SW480 (cell line): Measurements from ENCODE around the gene VTI1A.
"Not testable (repeated sequence)": the region's sequence is repeated elsewhere in the genome, so short reads cannot be mapped to it uniquely, and the experiment has no call there.

Experiments
- DNase-seq: peaks from one replicate; pipeline ENCODE4 v3.0.0-alpha.2; 2016; ENCODE audit warnings: low spot score

The VTI1A gene

DNA sequence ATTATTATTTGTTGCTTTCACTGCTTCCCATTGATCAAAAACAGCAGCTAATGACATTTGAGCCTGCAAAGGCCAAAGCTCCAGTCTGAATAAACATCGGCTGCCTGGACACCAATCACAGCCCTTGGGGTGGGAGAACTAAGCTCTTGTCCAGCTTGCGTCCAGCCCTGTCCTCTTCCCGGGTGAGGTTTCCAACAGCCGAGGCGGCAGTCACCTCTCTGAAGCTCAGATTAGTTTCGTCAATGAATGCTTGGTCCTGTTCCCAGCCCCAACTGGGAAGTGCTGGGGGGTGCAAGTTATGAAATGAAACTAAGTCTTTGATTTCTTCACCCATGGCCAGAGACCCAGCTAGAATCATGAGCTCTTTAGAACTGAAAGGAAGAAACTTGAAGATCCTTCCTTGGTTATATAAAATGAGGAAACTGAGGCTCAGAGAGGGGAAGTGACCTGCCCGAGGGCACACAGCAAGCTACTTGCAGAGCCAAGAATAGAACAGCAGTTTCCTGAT, 389.0 kb downstream of the VTI1A start:
- no peak for DNase-seq

DNA sequence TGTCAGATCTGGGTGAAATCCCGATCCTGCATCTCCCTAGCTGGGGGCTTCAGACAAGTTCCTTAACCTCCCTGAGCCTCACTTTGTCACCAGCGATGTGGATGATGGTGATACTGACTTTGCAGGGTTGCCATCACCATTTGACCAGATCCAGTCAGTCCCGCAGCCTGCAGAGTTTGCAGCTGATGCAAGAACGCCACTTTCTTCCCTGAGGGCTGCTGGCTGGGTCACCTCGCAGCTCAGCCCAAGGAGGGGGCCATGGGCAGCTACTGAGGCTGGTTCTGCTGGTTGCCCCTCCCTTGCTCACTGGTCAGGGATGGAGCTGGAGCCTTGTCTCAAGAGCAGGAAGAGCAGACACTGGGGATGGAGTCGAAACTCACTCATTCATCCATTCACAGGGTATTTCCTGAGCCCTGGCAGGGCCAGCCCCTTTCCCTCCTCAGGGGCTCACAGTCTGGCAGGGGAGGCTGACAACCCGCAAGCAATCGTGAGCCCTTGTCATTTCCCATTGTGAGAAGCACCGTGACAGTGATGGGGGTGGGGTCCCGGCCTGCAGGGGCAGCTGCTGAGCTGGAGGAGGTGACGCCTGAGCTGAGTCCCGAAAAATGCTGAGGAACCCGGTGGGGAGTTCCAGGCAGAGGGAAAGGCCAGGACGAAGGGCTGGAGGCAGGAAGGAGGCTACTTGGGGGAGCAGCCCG, 391.9 kb downstream of the VTI1A start:
- no peak for DNase-seq

DNA sequence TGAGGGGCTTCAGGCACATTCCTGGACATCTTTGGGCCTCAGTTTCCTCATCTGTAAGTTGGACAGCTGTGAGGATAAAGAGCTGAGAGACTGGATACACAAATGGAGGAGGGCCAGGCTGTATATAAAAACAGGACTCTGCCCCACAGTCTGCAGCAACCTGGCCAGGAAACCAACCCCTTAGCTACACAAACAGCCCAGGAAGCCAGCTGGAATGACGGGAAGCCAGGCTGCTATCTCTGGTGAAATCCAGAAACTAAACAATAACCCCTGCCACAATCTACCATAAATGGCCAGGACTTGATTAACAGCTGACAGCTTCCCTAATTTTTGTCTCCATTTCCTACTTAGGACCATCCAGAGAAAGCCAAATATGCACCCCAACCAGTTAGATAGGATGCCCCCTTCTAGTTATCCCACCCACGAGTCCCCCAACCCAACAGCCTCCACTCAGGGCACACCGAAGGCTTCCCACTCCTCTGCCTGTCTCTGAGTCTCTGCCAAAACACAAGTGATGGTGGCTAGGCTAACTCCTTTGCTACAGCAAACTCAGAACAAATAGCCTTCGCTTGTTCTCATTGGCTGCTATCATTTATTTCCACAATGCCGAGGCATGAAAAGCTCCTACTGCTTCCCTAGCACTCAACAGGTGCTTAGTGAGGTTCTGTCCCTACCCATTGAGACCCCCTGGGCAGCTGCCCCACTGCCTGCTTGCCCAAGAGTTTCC, 393.1 kb downstream of the VTI1A start:
- DNase-seq, result no peak

DNA sequence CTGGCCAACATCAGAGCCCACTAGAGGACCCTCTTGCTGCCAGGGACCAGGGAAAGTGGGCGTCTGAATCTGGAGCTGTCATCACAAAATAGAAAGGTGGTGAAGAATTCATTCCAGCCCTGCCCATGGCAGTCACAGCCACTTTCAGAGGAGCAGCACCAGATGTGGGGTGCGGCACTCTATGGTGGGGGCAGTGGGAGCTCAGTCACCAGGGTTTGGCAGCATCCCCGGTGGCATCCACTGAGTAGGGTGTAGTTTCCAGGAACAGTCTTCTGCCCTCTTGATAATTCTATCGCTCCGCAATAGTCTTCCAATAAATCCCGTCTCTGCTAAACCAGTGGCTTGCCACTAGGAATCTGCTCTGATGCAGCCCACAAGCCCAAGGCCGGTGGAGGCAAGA, 394.5 kb downstream of the VTI1A start:
- DNase-seq, result no peak

DNA sequence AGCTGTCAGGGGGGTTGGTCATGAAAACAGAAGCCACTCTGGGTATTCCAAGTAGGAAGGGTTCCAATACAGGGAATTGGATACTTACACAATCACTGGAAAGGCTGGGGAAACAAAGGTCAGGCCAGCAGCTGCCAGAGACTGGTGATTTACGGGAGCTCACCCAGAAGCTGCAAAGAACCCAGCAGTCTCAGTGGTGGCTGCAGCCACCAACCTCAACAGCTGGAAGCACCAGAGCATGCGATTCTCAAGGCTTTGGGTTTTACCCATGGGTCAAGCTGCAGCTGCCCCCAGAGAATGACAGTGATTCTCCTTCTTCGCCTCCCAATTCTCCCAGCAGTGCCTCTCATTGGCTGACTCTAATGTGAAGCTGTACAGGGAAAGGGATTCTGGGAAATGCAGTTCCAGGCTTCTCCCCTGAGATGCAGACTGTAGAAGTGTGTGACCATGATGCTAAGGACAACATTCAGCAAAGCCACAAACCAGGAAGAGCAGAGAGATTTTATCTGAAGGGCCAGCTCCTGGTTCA, 395.9 kb downstream of the VTI1A start:
- DNase-seq, result no peak

DNA sequence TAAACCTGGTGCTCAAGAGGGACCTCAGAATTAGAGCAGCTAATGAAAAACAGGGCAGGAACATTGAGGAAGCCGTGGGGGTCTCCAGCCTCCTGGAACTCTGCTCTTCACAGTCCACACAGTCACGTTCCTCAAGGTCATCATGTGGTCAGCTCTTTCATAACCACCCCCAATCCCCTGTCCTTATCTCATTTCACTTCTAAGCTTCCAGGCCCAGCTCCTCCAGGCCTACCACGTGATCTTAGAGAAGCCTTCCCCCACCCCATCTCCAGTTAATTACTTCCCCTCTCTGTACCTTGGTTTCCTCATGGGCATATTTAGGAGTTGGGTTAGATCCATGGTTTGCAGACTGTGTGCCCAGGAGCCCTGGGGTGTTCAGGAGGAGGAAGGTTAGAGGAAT, 396.6 kb downstream of the VTI1A start:
- no peak for DNase-seq

DNA sequence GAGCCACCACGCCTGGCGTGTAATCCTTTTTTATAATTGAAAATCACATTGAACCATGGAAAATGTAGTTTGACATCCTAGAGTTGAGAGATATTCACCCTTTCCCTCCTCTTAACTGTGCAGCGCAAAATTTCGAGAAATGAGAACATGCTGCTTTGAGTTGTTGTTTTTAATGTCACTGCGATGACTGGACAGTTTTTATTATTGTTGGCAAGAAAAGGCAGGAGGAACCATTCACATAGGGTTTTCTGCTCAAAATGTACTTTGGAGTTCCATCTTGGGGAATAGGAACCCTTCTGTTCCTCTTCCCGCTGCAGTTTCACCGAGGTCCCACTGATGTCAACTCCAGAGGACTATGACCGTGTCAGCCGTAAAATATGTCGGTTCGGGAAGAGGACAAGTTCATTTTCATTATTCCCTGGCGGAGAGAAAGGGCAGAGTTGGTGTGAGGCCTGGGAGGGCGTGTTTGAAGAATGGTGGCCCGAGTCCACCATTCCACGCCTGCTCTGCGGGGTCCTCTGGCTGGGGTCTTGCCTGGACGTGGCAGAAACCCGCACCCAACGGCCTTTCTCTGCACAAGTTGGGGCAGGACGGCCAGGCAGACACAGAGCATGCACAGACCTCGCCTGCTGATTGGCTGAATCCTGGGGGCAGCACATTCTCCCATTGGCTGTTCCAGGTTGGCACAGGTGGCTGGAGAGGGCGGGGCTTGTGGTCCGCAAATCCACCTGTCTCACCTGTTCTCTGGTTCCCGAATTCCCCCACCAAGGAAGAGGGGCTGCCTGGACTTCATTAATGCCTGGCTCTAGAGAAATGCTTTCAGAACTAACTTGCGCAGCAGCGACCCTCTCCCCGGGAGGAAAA, 397.9 kb downstream of the VTI1A start:
- DNase-seq, result no peak

DNA sequence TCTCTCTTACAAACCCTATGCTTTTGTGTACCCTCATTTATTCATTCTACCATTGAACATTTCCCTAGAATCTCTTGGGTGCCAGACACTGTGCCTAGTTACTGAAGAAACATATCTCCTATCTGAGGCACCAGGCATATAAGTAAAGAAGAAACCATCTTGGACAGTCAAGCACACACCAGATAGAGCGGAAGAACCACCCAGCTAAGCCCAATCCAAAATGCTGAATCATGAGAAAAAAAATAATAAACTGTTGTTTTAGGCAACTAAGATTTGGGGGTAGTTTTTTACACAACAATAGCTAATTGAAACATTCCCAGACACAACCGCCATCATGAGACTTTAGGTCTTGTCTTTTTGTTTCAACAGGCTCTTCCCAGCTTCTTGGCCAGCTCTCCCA, 400.8 kb downstream of the VTI1A start:
- DNase-seq, result no peak

DNA sequence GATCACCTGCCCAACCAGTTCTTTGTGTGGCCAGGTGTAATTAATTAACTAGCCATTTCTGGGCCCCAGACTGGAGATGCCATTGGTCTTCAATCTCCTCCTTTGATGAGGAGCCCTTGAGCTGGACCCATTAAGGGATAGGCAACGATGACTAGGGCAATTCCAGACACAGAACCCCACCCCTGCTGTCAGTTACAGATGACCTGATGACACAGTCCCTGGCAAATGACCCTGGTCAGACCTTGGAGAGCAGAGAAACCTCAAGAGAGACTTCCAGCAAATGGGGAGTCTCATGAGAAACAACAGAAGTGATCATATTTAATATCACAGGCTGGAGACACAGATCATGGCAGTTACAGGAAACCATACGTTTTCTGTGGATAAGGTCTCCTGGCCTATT, 401.2 kb downstream of the VTI1A start:
- DNase-seq, result no peak

DNA sequence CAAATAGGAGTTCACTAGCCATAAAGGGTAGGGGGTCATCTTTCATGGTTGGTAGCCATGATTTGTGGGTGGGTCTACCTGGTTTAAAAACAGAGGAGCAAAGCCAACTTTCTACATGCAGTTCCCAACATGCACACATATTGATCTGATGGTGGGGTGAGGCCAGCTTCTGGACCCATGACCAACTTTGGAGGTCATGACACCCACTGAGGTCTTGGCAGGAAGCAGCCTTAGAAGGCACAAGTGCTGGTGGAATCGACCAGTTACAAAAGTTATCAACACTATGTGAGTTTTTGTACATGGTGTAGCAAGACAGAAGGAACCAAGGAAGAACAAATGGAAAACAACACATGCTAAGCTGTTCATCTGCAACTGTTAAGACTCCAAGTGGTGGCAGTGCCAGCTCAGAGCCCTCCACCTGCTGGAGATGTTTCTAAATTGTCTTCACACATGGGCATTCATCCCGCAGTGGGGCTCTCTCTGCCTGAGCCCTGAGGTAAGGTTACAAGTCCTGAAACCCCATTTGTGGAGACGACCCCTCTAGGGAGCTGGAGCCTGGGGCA, 401.9 kb downstream of the VTI1A start:
- no peak for DNase-seq

DNA sequence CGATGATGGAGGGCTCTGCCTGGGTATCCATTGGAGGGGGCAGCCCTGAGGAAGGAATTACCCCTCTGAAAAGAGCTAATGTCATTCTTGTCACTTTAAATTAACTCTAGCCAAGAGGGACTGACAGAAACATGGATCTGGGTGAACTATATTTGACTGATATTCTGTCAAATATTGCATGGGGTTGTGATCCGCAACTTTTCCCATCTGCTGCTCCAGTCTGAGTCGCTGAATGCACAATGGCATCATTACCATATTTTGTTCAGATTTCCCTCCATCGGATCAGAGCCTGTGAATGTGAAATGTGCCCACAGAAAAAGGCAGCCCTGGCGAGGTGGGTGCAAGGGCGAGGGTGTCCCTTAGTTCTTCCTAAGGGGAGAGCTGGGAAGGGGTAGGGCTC, 402.5 kb downstream of the VTI1A start:
- DNase-seq, result no peak

DNA sequence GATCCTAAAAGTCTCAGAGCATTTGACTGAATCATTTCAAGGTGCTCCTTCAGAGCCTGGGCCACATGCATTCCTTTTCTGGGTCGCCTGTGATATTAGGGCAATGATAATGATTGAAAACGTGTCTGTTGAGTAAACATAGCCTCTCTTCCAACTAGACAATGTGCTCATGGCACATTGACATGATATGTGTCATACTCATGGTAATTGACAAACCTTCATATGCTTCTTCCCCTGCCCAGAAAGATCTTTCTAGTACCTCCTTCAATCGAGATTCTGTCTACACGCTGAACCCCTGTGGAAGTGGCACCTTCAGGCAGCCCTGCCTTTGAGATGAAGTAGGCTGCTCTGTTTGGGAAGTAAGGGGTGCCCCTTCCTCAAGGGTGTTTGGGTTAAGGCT, 404.2 kb downstream of the VTI1A start:
- no peak for DNase-seq

DNA sequence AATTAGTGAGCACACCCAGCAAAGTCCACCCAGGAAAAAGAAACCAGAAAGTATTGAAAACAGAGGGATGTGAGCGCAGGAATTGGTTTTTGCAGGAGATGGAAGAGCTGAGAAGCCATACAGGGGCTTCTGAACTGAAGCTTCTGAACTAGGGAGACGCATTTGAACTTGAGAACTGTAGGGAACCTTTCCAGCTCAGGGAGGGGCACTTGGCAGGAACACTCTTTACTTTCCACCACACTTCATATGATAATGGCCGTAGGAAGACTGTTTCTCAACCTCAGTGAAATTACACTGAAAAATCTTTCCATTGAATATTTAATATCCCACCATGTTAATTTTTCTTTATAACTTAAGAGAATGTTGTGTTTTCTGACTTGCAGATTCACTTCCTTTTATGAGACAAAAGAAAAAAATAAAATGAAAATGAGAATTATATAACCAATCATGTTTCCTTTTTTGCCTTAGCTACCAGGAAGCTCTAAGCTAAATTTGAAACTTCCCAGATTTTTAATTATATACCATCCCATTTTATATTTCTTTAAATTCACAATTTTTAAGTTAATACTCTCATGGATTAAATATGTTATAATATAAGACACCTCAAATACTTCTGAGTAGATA, 404.7 kb downstream of the VTI1A start:
- no peak for DNase-seq

DNA sequence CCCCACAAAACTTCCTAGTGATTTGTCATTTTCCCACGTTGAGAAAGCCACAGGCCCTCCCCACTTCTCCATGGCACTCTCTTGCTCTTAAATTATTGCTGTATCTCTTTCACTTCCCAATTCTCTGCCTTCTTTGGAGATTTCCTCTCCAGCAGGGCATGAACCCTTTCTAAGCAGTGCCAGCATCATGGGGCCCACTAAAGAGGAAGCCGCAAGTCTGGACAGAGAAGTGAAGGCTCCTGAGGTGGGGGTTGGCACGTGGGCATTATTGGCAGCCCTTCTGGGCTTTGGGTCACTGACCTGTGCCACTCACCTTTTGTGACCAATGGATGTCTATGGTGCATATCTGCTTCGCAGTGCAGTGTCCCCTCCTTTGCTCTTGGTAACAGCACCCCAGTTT, 405.3 kb downstream of the VTI1A start:
- DNase-seq, result no peak

DNA sequence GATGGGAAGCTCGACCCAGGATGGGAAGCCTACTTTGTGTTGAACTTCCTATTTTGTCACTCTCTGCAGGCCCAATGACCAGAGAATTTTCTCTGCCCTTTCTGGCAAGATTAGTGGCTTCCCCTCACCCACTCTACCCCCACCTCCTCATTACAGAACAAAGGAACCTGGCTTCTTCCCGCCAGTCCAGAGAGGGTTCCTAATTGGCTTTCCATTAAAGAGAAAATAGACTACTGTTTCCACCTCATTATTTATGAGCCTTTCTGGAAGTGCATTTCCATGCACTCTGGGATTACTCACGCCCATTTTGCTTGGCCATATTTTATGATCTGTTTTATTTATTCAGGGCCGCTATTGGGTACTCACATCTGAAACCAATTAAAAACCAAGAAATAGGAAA, 408.1 kb downstream of the VTI1A start:
- no peak for DNase-seq

DNA sequence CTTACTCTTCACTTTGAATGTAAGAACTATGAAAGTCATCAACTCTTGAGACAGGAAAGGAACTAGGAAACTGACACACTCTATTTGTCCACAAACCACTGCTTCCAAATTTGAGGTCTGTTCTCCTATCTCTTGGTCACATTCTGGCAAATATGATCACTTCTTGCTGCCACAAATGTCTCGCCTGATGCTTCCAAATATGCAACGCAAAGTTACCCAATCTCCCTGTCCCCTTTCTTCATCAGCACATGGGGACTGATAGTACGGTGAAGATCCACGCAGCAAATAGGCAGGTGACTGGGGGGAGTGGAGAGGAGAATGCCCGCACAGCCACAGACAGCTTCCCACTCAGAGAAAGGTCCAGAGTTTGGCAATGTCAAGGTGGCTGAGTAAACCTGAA, 410.5 kb downstream of the VTI1A start:
- no peak for DNase-seq

DNA sequence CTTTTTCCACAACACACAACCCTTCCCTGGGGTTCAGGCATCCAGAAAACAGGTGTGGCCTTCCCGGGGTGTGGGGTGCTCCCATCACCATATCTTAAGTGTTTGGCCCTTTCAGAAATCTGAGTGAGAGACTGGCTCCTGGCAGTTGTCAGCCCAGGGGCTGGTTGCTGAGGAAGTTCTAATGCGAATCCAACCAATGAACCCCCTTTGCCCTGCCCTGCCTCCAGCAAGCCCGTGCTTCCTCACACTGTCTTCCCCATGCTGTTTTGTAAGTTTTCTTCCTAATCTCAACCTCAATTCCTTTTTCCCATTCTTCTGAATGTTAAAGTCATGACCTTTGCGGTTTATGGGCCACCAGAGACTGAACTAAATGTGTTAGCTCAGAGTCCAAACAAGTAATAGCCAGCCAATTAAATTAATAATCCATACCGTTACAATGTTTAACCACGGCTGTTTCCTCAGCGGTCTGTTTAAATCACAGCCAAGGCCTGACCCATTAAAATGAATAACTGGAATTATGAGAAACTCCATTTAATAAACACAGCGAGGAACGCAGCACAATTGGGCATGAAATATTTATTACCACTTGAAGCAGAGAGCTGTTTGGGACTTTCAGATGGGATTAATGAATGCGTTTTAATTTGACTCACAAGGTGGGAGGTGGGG, 412.1 kb downstream of the VTI1A start:
- no peak for DNase-seq

DNA sequence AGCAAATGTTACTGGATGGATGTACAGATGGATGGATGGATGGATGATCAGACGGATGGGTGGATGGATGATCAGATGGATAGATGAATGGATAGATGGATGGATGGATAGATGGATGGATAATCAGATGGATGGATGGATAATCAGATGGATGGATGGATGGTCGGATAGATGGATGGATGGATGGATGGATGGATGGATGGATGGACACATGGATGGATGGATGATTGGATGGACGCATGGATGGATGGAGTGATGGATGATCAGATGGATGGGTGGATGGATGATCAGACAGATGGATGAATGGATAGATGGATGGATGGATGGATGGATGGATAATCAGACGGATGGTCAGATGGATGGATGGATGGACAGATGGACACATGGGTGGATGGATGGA, 412.8 kb downstream of the VTI1A start:
- no peak for DNase-seq

DNA sequence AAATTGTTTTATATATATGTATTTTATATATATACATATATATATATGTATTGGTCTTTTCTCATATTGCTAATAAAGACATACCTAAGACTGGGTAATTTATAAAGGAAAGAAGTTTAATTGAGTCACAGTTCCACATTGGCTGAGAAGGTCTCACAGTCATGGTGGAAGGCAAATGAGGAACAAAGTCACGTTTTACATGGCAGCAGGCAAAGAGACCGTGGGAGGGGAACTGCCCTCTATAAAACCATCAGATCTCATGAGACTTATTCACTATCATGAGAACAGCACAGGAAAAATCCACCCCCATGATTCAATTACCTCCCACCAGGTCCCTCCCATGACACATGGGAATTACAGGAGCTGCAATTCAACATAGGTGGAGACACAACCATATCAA, 416.4 kb downstream of the VTI1A start:
- not testable (repeated sequence) for DNase-seq
